Vagina (tissue), 2 donors: ENCODE measurements around the gene RAB32. TPM values are rescaled to one million over a fixed set of nuclear protein-coding genes. Genes with fewer than 3 reads are reported as not detected.
"Not testable (repeated sequence)": the region's sequence is repeated elsewhere in the genome, so short reads cannot be mapped to it uniquely, and the experiment has no call there.

ENCODE experiments used
- DNase-seq, 2 donors: peaks; one replicate each; pipeline ENCODE4 v3.0.0-alpha.2; 2017; ENCODE audit errors: extremely low spot score in 2 of 2
- H3K27ac ChIP-seq: fragments of 200-600 bp; sonication (generic); one replicate; pipeline ENCODE4 v1.5.1; 2019
- H3K27me3 ChIP-seq: fragments of 200-600 bp; sonication (generic); one replicate; pipeline ENCODE4 v1.5.1; 2019
- H3K36me3 ChIP-seq, 2 donors: fragments of 200-600 bp; sonication (generic); one replicate each; pipeline ENCODE4 v1.5.1; 2017 to 2019
- H3K4me1 ChIP-seq: fragments of 200-600 bp; sonication (generic); one replicate; pipeline ENCODE4 v1.5.1; 2019
- H3K4me3 ChIP-seq, 2 donors: fragments of 200-600 bp; sonication (generic); 1 replicate in 1 of 2; 2 replicates in 1 of 2; pipeline ENCODE4 v1.5.1; 2016 to 2019
- H3K9me3 ChIP-seq: fragments of 200-600 bp; sonication (generic); one replicate; pipeline ENCODE4 v1.5.1; 2019
- CTCF ChIP-seq, 3 experiments: fragments of 450-650 bp in 2 of 3; fragments of 200-600 bp in 1 of 3; sonication (generic) in 1 of 3; IDR thresholded peaks; one replicate each; pipeline ENCODE4 v1.5.1; 2017 to 2019; ENCODE audit warnings: antibody characterized with exemption in 3 of 3, mild to moderate bottlenecking in 2 of 3, moderate library complexity in 2 of 3
- POLR2A ChIP-seq, 2 donors: fragments of 450-650 bp; IDR thresholded peaks; one replicate each; pipeline ENCODE4 v1.6.1; 2017; ENCODE audit warnings: antibody characterized with exemption in 2 of 2, mild to moderate bottlenecking in 2 of 2, moderate library complexity in 2 of 2
- POLR2AphosphoS5 ChIP-seq, 2 donors: sonication (generic); formaldehyde crosslinking; IDR thresholded peaks; one replicate each; pipeline ENCODE4 v1.9.0; 2017; ENCODE audit warnings: antibody characterized with exemption in 2 of 2, mild to moderate bottlenecking in 2 of 2, low read depth in 1 of 2; ENCODE audit not compliant: insufficient read depth in 1 of 2
- intact Hi-C: fragments of 100-400 bp; cut with DNase I; formaldehyde crosslinking; loops from one replicate; pipeline ENCODE4 v1.15.1; 2023
- total RNA-seq: library from RNA; depleted of rRNA; stranded (reverse); fragments of >200 nt; gene quantifications from one replicate; pipeline ENCODE4 v1.2.3, GENCODE V29; 2016

The RAB32 gene
- total RNA-seq, 1 donor from 2014 or later: 26.8 TPM

- Histone ChIP-seq H3K4me1 (peaks cover 6% of the 10 kb centered on the region), H3K9me3 (no peaks in the 10 kb centered on the region), H3K36me3 (peaks cover 0 to 10% of the 10 kb centered on the region in 2 donors), H3K27me3 (no peaks in the 10 kb centered on the region), H3K27ac (no peak overlapping the region), H3K4me3 (no peak overlapping the region)
- no peak for DNase-seq
- intact Hi-C loops: no loop called here
- TF ChIP-seq POLR2A (IDR thresholded peaks at IDR 0.05) (no peak), CTCF (IDR thresholded peaks at IDR 0.05) (no peak), POLR2AphosphoS5 (IDR thresholded peaks at IDR 0.05; ENCODE audit: insufficient read depth in 1 of 2, low read depth in 1 of 2) (no peak)
Observed at GRCh38 chr6:146553377-146554135, 9.9 kb downstream of the RAB32 start.

- no peak overlapping the region for H3K27ac ChIP-seq
- no peak overlapping the region for H3K4me3 ChIP-seq
- H3K27me3 ChIP-seq: no peaks in the 10 kb centered on the region
- no peaks in the 10 kb centered on the region for H3K4me1 ChIP-seq
- no peak for TF ChIP-seq POLR2AphosphoS5 (IDR thresholded peaks at IDR 0.05; ENCODE audit: insufficient read depth in 1 of 2, low read depth in 1 of 2)
- no peak for TF ChIP-seq POLR2A (IDR thresholded peaks at IDR 0.05)
- TF ChIP-seq CTCF (IDR thresholded peaks at IDR 0.05): no peak
- H3K36me3 ChIP-seq: no peaks in the 10 kb centered on the region
- intact Hi-C loops: no loop called here
- H3K9me3 ChIP-seq: no peaks in the 10 kb centered on the region
- no peak for DNase-seq
Observed at GRCh38 chr6:146560607-146561006, 17.0 kb downstream of the RAB32 start.

- intact Hi-C loops, H3K4me1 ChIP-seq, H3K4me3 ChIP-seq, H3K9me3 ChIP-seq, DNase-seq, H3K36me3 ChIP-seq, H3K27me3 ChIP-seq, H3K27ac ChIP-seq: not testable (repeated sequence)
Observed at GRCh38 chr6:146566661-146567060, 23.0 kb downstream of the RAB32 start.

- H3K9me3 ChIP-seq, H3K27me3 ChIP-seq, H3K4me3 ChIP-seq, H3K4me1 ChIP-seq, intact Hi-C loops, H3K36me3 ChIP-seq, DNase-seq, H3K27ac ChIP-seq: not testable (repeated sequence)
Observed at GRCh38 chr6:146568619-146569018, 25.0 kb downstream of the RAB32 start.

- intact Hi-C loops: no loop called here
- Histone ChIP-seq H3K4me3 (no peak overlapping the region), H3K27me3 (no peaks in the 10 kb centered on the region), H3K4me1 (no peaks in the 10 kb centered on the region), H3K27ac (no peak overlapping the region), H3K36me3 (no peaks in the 10 kb centered on the region), H3K9me3 (no peaks in the 10 kb centered on the region)
- DNase-seq: no peak
- TF ChIP-seq POLR2A (IDR thresholded peaks at IDR 0.05) (no peak), CTCF (IDR thresholded peaks at IDR 0.05) (no peak), POLR2AphosphoS5 (IDR thresholded peaks at IDR 0.05; ENCODE audit: insufficient read depth in 1 of 2, low read depth in 1 of 2) (no peak)
Observed at GRCh38 chr6:146574211-146574610, 30.6 kb downstream of the RAB32 start.

- H3K9me3 ChIP-seq: no peaks in the 10 kb centered on the region
- no peaks in the 10 kb centered on the region for H3K4me1 ChIP-seq
- TF ChIP-seq CTCF (IDR thresholded peaks at IDR 0.05) (no peak), POLR2A (IDR thresholded peaks at IDR 0.05) (no peak), POLR2AphosphoS5 (IDR thresholded peaks at IDR 0.05; ENCODE audit: insufficient read depth in 1 of 2, low read depth in 1 of 2) (no peak)
- DNase-seq: no peak
- no peaks in the 10 kb centered on the region for H3K36me3 ChIP-seq
- H3K27ac ChIP-seq: no peak overlapping the region
- H3K4me3 ChIP-seq: no peak overlapping the region
- no peaks in the 10 kb centered on the region for H3K27me3 ChIP-seq
- intact Hi-C loops: no loop called here
Observed at GRCh38 chr6:146578054-146578453, 34.4 kb downstream of the RAB32 start.
